Measurements from ENCODE around the gene GNA14. TPM values are rescaled to one million over a fixed set of nuclear protein-coding genes. Genes with fewer than 3 reads are reported as not detected.

Gene GNA14
- total RNA-seq, 1 experiment from 2014 or later, result 0.25 TPM

GRCh38 chr9:77438653-77439052 is 209.5 kb downstream of the GNA14 start:
- BruUV-seq (replicated peaks), result no TSS peak
- ATAC-seq (no peak), DNase-seq (ENCODE audit: low read depth, low spot score) (no peak)
- H3K4me3 ChIP-seq (replicated peaks in 1 of 2; ENCODE audit: low read depth in 1 of 2, low read length in 2 of 2), result no peak overlapping the region
- ChIA-PET POLR2A (no interaction called here), RAD21 (ENCODE audit: low non-redundant PET in 1 of 2, low total read pairs in 2 of 2, uncharacterized antibody in 2 of 2, unreplicated experiment in 2 of 2) (no interaction called here), CTCF (no interaction called here)
- TF ChIP-seq, protein P1, sequence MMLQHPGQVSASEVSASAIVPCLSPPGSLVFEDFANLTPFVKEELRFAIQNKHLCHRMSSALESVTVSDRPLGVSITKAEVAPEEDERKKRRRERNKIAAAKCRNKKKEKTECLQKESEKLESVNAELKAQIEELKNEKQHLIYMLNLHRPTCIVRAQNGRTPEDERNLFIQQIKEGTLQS (IDR thresholded peaks at IDR 0.05), result no peak
- H3K4me2 ChIP-seq (ENCODE audit: low read length), result no peak overlapping the region
- H3K27ac ChIP-seq (ENCODE audit: low read depth, low read length), result no peak overlapping the region
- H3K9me2 ChIP-seq (ENCODE audit: insufficient read depth), result no peaks in the 10 kb centered on the region
- no peaks in the 10 kb centered on the region for H3K9me3 ChIP-seq (ENCODE audit: control insufficient read depth in 1 of 2, insufficient read depth in 1 of 2, low read depth in 1 of 2, low read length in 2 of 2)
- no peaks in the 10 kb centered on the region for H3K27me3 ChIP-seq (ENCODE audit: insufficient read depth, low read length)
- no peaks in the 10 kb centered on the region for H3K4me1 ChIP-seq (ENCODE audit: control insufficient read depth in 1 of 2, insufficient read depth in 2 of 2, low read length in 2 of 2)
- H3K36me3 ChIP-seq (ENCODE audit: control insufficient read depth in 1 of 2, insufficient read depth in 2 of 2, low read length in 2 of 2), result no peaks in the 10 kb centered on the region
- intact Hi-C loops (cut with micrococcal nuclease), result loop anchor here (10.0 kb wide), 2 partner anchors 46 to 274 kb away; no protein-coding TSS in a partner anchor
- no peak overlapping the region for H2AFZ ChIP-seq (ENCODE audit: low read depth, low read length, poor library complexity, severe bottlenecking)
- no peaks in the 10 kb centered on the region for H4K20me1 ChIP-seq (ENCODE audit: insufficient read depth)
- no peak overlapping the region for H3K9ac ChIP-seq (ENCODE audit: low read length)
- no peaks in the 10 kb centered on the region for H3K79me2 ChIP-seq (ENCODE audit: insufficient read depth, low read length)

DNA sequence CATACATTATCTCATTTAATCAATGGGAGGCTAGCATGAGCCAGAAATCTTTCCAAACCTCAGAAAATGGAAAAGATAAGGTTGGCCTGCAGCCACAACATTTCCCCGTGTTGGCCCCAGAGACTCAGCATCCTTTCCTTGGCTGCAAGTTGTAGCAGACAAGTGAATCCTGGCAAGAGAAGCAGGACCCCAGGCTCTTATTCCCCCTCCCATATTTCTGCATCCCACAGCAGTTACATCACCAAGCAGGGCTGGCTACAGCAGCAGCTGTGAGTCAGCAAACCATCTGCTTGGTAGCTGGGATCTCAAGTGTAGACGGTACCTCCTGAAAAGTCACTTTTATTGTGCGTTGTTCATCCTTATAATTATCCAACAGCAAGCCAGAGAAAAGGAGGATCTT is 212.4 kb downstream of the GNA14 start:
- H3K4me3 ChIP-seq (replicated peaks in 1 of 2; ENCODE audit: low read depth in 1 of 2, low read length in 2 of 2), result no peak overlapping the region
- H3K9me3 ChIP-seq (ENCODE audit: control insufficient read depth in 1 of 2, insufficient read depth in 1 of 2, low read depth in 1 of 2, low read length in 2 of 2), result no peaks in the 10 kb centered on the region
- H3K27me3 ChIP-seq (ENCODE audit: insufficient read depth, low read length), result no peaks in the 10 kb centered on the region
- H3K9me2 ChIP-seq (ENCODE audit: insufficient read depth), result no peaks in the 10 kb centered on the region
- no peak overlapping the region for H3K4me2 ChIP-seq (ENCODE audit: low read length)
- intact Hi-C loops (cut with micrococcal nuclease), result loop anchor here (10.0 kb wide), 2 partner anchors 49 to 271 kb away; no protein-coding TSS in a partner anchor
- H3K9ac ChIP-seq (ENCODE audit: low read length), result no peak overlapping the region
- H2AFZ ChIP-seq (ENCODE audit: low read depth, low read length, poor library complexity, severe bottlenecking), result no peak overlapping the region
- no peaks in the 10 kb centered on the region for H4K20me1 ChIP-seq (ENCODE audit: insufficient read depth)
- no peaks in the 10 kb centered on the region for H3K4me1 ChIP-seq (ENCODE audit: control insufficient read depth in 1 of 2, insufficient read depth in 2 of 2, low read length in 2 of 2)
- ChIA-PET POLR2A (no interaction called here), CTCF (no interaction called here), RAD21 (ENCODE audit: low non-redundant PET in 1 of 2, low total read pairs in 2 of 2, uncharacterized antibody in 2 of 2, unreplicated experiment in 2 of 2) (no interaction called here)
- TF ChIP-seq FOSL1 (IDR thresholded peaks at IDR 0.05; ENCODE audit: low read depth) (no peak), ZNF274 (IDR thresholded peaks at IDR 0.05; ENCODE audit: low read depth, low read length) (no peak), EZH2 (IDR thresholded peaks at IDR 0.05) (no peak)
- TF ChIP-seq, protein P2, sequence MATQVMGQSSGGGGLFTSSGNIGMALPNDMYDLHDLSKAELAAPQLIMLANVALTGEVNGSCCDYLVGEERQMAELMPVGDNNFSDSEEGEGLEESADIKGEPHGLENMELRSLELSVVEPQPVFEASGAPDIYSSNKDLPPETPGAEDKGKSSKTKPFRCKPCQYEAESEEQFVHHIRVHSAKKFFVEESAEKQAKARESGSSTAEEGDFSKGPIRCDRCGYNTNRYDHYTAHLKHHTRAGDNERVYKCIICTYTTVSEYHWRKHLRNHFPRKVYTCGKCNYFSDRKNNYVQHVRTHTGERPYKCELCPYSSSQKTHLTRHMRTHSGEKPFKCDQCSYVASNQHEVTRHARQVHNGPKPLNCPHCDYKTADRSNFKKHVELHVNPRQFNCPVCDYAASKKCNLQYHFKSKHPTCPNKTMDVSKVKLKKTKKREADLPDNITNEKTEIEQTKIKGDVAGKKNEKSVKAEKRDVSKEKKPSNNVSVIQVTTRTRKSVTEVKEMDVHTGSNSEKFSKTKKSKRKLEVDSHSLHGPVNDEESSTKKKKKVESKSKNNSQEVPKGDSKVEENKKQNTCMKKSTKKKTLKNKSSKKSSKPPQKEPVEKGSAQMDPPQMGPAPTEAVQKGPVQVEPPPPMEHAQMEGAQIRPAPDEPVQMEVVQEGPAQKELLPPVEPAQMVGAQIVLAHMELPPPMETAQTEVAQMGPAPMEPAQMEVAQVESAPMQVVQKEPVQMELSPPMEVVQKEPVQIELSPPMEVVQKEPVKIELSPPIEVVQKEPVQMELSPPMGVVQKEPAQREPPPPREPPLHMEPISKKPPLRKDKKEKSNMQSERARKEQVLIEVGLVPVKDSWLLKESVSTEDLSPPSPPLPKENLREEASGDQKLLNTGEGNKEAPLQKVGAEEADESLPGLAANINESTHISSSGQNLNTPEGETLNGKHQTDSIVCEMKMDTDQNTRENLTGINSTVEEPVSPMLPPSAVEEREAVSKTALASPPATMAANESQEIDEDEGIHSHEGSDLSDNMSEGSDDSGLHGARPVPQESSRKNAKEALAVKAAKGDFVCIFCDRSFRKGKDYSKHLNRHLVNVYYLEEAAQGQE (IDR thresholded peaks at IDR 0.05; ENCODE audit: low read depth), result no peak
- H3K36me3 ChIP-seq (ENCODE audit: control insufficient read depth in 1 of 2, insufficient read depth in 2 of 2, low read length in 2 of 2), result no peaks in the 10 kb centered on the region
- ATAC-seq (no peak), DNase-seq (ENCODE audit: low read depth, low spot score) (no peak)
- H3K27ac ChIP-seq (ENCODE audit: low read depth, low read length), result no peak overlapping the region
- H3K79me2 ChIP-seq (ENCODE audit: insufficient read depth, low read length), result no peaks in the 10 kb centered on the region
- BruUV-seq (replicated peaks), result no TSS peak
